ENCODE results near the gene LRRC71.
"Not testable (repeated sequence)": the region's sequence is repeated elsewhere in the genome, so short reads cannot be mapped to it uniquely, and the experiment has no call there.

Gene LRRC71

DNA sequence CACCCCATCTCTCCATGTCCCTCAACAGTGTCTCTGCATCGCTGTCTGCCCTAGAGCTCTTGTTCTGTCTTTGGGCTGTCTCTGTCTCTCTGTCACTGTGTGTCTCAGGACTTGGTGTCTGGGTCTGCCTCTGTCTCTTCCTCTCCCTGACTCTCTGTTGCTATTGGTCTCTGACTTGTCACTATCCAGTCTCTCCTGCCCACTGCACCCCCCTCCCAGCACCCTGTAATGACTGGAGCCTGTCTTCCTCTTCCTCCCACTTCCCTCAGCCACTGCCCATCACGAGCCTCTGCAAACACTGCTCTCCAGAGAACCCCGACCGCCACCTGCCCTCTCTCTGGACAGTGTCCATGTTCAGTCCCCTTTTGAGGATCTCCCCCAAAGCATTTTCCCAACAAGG, 14.8 kb upstream of the LRRC71 start:
- peak; percentile 42 to 62 for DNase-seq

DNA sequence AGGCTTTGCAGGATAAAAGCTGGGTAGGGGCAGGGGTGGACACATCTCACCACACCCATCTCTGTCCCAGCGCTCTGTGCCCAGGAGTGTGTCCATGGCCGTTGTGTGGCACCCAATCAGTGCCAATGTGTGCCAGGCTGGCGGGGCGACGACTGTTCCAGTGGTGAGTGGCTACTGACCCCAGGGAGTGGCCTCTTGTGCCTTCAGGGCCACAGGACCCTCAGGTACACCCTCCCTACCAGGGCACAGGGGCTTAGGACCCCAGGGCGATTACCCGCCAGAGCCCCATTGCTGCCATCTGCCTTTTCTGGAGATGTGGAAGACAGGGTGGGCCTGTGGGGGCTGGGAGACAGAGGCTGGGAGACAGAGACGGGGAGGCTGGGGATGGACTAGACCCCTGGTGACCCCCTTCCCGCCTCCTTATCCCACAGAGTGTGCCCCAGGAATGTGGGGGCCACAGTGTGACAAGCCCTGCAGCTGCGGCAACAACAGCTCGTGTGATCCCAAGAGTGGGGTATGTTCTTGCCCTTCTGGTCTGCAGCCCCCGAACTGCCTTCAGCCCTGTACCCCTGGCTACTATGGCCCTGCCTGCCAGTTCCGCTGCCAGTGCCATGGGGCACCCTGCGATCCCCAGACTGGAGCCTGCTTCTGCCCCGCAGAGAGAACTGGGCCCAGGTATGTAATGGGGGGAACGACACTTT, 14.1 kb upstream of the LRRC71 start:
- no peak for DNase-seq

DNA sequence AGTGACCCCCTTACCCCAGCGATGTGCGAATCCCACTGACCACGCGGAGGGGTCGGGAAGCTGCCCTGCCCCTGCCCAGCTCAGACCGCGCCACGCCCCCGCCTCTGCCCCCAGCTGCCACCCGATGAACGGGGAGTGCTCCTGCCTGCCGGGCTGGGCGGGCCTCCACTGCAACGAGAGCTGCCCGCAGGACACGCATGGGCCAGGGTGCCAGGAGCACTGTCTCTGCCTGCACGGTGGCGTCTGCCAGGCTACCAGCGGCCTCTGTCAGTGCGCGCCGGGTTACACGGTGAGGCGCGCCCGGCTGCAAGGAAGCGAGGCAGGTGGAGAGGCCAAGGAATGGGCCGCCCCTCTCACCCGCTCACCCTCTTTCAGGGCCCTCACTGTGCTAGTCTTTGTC, 11.9 kb upstream of the LRRC71 start:
- no peak for DNase-seq

DNA sequence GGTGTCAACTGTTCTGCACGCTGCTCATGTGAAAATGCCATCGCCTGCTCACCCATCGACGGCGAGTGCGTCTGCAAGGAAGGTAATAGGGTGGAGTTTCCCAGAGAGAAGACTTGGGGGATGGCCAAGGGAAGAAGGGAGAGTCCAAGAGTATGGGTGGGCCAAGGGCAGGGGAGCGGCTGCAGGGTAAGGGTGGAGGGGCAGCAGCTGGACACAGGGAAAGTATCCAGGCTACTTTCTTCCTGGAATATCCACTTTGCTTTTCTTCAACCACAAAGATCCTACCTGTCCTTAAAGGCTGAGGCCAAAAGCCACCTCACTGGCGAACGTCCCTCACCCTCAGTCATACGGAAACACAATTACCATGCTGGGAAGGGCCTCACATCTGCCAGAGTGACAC, 11.5 kb upstream of the LRRC71 start:
- DNase-seq, result no peak

DNA sequence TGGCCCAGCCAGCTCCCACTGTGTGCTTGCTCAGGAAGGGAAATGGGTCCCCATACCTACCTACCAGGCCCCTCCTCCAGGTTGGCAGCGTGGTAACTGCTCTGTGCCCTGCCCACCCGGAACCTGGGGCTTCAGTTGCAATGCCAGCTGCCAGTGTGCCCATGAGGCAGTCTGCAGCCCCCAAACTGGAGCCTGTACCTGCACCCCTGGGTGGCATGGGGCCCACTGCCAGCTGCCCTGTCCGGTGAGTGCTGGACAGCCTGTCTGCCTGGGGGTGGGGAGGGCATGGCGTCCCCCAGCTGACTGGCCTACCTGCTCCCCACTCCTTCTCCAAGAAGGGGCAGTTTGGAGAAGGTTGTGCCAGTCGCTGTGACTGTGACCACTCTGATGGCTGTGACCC, 10.8 kb upstream of the LRRC71 start:
- DNase-seq, result no peak

DNA sequence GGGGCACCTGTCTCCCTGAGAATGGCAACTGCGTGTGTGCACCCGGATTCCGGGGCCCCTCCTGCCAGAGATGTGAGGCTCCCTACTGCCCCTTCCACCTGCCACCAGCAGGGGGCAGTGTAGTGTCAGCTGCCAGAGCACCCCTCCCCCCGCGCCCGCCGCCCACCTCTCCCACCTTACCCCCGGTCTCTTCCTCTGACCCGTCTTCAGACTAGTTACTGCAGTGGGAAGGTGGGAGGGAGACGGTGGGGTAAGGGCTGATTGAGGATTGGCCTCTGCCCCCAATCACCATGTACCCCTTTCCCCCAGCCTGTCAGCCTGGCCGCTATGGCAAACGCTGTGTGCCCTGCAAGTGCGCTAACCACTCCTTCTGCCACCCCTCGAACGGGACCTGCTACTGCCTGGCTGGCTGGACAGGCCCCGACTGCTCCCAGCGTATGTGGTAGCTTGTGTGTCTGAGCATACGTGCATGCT, 10.1 kb upstream of the LRRC71 start:
- DNase-seq, result peak in 1 of 2 donors; percentile 35

DNA sequence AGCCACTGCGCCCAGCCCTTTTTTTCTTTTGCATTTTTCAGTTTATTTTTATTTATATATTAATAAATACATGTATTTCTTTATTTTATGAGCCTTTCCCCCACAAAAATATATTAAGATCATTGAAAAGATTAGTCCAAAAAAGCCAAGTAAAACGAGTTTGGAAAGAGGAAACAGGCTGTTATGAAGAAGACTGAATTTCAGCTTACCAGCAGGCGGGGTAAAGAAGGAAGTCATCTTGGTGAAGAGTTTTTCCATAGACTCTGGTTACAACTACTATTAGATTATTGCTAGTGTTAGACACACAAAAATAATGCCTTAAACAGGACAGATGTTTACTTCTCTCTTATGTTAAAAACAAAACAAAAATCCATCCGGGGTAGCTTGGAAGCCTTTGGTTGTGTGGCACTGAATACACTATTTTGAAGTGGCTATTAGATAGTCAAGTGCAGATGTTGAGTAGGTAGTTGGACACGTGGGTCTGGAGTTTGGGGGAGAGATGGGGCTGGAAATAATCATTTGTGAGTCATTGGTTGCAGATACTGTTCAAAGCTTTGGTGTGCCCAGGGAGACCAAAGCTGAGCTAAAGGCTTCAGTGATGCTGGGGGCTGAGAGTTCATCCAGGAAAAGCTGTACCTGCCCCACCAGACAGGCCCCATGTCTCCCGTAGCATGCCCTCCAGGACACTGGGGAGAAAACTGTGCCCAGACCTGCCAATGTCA, 8.7 kb upstream of the LRRC71 start:
- peak; percentile 42 to 51 for DNase-seq

DNA sequence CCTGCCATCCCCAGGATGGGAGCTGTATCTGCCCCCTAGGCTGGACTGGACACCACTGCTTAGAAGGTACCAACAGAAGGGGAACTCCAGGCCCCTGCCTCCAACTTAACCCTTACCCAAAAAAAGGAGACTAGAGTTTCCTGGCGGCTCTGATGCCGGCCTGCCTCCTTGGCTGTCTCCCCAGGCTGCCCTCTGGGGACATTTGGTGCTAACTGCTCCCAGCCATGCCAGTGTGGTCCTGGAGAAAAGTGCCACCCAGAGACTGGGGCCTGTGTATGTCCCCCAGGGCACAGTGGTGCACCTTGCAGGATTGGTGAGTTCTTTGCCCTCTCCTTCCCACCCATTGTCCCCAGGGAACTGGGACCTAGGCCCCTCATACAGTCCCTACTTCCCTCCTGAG, 8.1 kb upstream of the LRRC71 start:
- DNase-seq, result no peak

DNA sequence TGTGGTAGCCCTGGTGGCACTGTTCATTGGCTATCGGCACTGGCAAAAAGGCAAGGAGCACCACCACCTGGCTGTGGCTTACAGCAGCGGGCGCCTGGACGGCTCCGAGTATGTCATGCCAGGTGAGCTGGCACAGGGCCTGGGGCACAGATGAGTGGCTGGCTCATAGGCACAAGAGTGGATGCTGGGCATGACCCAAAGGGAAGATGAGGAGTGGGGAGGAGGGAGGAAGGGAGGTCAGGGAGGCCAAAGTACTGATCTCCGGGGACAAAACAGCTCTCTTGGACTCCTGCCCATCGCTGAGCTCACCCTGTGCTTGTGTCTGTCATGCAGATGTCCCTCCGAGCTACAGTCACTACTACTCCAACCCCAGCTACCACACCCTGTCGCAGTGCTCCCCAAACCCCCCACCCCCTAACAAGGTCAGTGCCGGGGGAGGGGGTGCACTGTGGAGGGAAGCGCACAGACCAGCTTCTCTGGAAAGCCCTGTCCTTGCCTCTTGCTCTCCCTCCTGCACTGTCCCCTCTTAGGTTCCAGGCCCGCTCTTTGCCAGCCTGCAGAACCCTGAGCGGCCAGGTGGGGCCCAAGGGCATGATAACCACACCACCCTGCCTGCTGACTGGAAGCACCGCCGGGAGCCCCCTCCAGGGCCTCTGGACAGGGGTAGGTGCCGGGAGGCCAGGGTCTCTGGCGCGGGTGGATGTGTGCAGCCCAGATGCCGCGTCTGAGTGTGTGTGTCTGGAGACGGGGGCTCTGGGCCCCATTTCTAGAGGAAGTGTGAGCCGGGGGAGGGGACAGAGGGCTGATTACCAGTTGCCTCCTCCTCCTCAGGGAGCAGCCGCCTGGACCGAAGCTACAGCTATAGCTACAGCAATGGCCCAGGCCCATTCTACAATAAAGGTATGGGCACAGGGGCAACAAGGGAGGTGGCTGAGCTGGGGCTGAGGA, 7.3 kb upstream of the LRRC71 start:
- no peak for DNase-seq

DNA sequence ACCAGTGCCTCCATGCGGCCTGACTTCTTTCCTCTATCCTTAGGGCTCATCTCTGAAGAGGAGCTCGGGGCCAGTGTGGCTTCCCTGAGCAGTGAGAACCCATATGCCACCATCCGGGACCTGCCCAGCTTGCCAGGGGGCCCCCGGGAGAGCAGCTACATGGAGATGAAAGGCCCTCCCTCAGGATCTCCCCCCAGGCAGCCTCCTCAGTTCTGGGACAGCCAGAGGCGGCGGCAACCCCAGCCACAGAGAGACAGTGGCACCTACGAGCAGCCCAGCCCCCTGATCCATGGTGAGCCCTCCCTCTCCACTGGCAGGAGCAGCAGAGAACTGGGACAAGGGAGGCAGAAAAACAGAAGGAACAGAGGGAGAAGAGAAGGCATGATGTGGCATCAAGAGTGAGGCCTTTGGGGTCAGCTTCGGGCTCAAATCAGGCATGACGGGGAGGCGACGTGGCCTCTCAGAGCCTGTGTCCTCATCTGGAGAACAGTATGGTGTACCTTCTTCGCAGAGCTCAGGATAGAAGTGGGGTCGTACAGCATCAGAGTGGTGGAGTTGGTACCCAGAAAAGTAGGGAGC, 6.5 kb upstream of the LRRC71 start:
- no peak for DNase-seq

DNA sequence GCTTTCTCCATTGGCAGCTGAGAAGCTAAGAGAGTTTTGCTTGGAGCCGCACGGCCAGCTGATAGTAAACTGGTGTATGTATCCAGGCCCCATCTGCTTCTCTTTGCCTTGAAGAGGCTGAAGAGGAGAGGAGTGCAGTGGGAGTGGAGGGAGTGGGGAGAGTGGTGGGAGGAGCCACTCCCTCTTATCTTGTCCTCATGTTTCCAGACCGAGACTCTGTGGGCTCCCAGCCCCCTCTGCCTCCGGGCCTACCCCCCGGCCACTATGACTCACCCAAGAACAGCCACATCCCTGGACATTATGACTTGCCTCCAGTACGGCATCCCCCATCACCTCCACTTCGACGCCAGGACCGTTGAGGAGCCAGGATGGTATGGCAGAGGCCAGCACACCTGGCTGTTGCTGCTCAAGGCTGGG, 6.0 kb upstream of the LRRC71 start:
- DNase-seq, result no peak

DNA sequence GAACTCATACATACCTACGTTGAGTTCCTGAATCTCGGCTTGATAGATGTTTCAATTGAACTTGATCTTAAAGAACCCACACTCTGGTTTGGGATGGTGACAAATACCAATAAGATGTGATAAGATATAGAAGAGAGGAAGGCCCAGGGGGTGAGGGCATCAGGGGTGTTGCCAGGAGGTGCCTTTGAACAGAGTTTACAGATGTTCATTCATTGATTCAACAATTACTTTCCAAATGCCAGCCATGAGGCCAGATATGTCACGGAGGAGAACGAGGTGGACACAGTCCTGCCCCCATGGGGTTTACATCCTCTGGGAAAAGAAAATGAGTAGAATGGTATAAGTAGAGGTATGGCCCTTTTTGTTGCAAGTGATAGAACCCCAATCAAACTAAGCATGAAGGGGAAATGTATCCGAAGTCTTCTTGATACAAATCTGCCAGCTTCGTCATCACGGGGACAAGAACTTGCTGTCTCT, 659 bp downstream of the LRRC71 start:
- DNase-seq, result no peak

DNA sequence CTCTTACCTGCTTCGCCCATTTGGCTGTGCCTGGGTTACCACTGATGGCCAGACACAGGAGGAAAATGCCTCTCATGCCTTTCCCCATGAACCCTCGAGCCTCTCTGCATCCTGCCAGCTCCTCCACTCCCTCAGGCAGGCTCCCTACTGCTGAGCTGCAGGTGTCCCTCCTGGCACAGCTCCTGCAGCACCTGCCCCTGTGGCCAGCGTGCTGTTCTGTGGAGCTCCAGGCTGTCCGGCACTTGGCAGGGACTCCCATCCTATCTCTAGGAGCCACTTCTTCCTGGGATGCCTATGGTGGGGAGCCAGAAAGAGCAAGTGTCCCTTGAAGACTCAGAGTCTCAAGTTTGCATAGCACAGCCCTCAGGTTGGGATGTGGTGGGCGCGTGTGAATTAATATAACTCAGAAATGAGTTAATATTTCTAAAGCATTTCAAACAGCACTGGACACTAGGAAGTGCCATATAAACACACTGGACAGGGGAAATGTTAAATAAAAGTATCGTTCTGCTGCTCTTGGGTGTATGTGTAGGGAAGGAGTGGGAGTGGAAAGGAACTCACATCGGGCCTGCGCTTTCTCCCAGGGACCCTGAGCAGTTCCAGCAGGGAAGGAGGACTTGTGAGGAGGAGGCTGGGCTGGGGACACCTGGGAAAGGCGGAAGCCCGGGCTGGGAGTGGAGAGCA, 2.7 kb downstream of the LRRC71 start:
- no peak for DNase-seq

DNA sequence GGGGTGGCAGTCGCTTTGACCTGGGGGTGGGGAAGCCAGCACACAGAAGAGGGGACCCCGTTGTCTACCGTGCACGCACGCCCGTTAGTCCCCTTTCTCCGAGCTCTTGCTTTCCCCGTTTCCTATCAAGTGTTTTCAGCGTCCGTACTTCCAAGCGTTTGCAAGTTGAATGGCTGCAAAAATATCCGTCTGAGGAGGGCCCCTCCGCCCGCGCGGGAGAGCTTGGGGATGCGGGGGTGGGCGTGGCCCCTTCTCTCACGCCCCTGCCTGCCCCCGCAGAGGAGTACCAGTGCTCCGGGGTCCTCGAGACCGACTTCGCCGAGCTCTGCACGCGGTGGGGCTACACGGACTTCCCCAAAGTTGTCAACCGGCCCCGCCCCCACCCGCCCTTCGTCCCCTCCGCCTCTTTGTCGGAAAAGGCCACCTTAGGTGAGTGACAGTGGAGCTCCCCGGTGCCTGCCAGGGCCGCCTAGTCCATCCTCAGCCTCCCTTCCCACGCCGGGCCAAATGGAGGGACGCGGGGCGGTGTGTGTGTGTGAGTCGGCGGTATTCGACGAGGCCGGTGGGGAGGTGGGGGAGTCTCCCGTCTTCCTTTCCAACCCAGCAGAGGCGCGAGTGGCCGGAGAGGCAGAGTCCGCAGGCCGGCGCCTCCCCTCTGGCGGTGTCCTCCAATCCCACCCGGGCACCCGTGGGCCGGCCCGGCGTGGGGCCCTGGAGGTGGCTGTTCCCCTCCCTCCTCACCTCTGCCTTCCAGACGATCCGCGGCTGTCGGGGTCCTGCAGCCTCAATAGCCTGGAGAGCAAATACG, 3.4 kb downstream of the LRRC71 start:
- no peak for DNase-seq

DNA sequence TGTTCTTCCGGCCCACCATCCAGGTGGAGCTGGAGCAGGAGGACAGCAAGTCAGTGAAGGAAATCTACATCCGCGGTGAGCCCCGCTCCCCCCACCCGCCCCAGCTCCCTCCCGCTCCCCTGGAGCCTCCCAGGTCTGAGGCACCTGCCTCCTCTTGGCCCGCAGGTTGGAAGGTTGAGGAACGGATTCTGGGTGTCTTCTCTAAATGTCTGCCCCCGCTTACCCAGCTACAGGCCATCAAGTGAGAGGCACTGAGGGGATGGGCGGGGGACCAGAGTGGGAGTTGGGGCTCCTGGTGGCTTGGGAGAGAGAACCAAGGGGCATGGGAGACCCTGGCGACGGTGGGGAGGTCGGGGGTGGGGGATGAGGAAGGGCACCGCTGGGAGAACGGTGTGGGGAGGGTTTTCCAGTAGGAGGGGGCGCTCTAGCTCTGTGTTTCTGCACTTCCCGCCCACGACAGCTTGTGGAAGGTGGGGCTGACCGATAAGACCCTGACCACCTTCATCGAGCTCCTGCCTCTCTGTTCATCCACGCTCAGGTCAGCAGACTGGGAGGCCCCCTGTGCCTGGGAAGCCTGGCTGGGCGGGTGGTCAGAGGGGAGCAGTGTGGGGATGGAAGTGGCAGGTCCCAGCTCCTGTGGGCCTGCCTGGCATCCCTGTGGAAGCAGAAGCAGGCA, 4.2 kb downstream of the LRRC71 start:
- DNase-seq, result no peak

DNA sequence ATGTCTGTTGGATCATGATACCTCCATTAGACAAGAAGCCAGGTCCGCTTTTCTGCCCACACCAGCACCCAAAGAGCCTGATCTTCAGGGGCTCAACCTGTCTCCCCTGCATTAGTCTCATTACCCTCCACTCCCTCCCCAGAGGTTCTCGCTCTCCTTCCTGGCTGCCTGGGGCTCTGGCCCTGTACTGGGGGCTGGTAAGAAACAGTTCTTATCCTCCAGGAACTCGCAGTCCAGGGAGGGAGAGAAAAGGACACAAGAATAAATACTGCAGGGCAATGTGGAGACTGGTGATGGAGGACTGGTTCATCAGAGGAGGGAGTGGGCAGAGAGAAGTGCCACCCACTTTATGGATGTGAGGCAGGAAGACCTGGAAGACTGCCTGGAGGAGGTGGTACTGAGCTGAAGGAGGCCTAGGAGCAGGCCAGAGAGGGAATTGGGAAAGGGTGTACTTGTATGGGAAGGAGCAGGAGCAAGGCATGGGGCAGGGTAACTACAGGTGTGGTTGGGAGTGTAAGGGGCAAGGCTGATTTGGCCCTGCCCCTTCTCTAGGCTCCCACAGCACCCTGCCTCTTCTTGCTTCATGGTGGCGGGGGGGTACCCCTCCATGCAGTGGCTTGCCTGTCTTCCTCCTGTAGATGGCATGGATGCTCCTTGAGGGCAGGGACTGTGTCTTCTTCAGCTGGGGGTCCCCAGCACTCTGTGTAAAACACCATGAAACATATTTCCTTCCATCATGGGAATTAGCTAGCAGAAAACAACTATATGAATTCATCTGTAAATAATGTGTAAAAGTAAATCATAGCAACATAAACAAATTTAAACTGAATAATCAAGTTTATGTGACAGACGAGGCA, 5.0 kb downstream of the LRRC71 start:
- DNase-seq, result no peak

DNA sequence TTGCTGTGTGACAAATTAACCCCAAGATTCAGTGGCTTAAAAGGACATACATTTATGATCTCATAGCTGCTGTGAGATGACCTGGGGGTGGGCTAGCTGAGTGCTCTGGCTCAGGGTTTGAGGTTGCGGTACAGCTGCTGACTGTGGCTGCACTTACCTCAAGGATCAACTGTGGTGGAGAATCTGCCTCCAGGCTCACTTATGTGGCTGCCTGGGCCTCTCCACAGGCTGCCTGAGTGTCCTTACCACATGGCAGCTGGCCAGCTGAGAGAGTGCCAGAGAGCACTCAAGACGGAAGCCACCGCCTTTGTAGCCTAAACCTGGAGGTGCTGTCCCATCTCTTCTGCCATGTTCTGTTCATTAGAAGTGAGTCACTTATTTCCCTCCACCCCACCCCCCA, 5.7 kb downstream of the LRRC71 start:
- DNase-seq, result no peak

DNA sequence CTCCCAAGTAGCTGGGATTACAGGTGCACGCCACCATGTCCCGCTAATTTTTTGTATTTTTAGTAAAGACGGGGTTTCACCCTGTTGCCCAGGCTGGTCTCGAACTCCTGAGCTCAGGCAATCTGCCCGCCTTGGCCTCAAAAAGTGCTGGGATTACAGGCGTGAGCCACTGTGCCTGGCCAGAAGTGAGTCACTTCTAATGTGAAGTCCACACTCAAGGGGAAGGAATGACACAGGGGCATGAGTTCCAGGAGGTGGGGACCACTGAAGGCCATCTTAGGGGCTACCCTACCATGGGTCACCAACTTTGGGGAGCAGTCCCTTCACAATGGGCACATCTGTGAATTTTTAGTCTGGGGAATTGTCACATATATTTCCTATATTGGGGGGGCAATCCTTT, 6.3 kb downstream of the LRRC71 start:
- DNase-seq, result not testable (repeated sequence)

DNA sequence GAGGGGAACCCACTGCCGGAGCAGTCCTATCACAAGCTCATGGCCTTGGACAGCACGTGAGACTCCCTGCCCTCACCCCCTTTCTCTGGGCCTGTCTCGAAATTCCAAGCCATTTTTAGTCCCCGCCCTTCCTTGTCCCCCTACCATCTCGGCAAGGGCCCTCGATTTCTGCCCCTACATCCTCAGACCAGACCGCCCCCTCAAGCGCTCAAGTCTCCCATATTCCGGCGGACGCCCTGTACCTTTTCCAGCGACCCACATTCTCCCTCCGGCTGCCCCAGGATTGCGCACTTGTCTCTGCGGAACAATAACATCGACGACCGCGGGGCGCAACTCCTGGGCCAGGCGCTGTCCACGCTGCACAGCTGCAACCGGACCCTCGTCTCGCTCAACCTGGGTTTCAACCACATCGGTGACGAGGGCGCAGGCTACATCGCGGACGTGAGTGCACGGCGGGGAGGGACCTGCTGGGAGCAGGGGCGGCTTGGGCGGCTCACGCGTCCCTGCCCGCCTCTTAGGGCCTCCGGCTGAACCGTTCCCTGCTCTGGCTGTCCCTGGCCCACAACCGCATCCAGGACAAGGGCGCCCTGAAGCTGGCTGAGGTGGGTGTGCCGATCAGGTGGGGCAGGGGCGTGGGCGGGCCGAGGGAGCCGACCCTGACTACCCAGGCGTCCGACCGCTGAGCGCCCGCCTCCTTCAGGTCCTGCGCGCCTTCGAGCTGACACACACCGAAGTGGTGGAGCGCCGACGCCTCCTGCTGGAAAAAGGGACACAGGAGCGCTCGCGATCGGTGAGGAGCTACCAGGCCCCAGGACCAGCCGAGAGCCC, 7.0 kb downstream of the LRRC71 start:
- DNase-seq, result peak; percentile 39 to 69
